HEK293 (cell line): ENCODE results near the gene TOMM34.
A peak's percentile ranks its signal among the peaks of the same experiment; 100 is the strongest.

Experiments used
- CTCF ChIA-PET: fragments of 350-600 bp; formaldehyde crosslinking; extraction: SDS; loops from one replicate; lab custom pipeline; 2021; ENCODE audit warnings: antibody characterized with exemption; lab: Yijun Ruan, JAX
- POLR2A ChIA-PET: fragments of 300-600 bp; formaldehyde crosslinking; extraction: SDS; loops from one replicate; lab custom pipeline; 2020; ENCODE audit warnings: antibody characterized with exemption, inconsistent platforms; lab: Yijun Ruan, JAX
- H3K27ac ChIP-seq: fragments of 200-500 bp; sonication (Bioruptor generic); 2 replicates; pipeline ENCODE4 v1.5.1; 2014; ENCODE audit warnings: low read depth, low read length, control low read depth, inconsistent platforms; ENCODE audit errors: extremely low read depth
- H3K36me3 ChIP-seq, 2 experiments: fragments of 200-500 bp in 1 of 2; sonication (Bioruptor generic) in 1 of 2; 1 replicate in 1 of 2; 2 replicates in 1 of 2; pipeline ENCODE4 v1.5.1; 2014 to 2017; ENCODE audit warnings: inconsistent platforms in 2 of 2, low read length in 2 of 2; ENCODE audit not compliant: control insufficient read depth in 2 of 2, insufficient read depth in 1 of 2
- H3K4me1 ChIP-seq: fragments of 200-500 bp; sonication (Bioruptor generic); 2 replicates; pipeline ENCODE4 v1.5.1; 2014; ENCODE audit warnings: mild to moderate bottlenecking, low read length, inconsistent platforms; ENCODE audit not compliant: control insufficient read depth, insufficient read depth
- H3K4me3 ChIP-seq: 2 replicates; pipeline ENCODE4 v1.5.1; 2011; ENCODE audit warnings: low read depth, mild to moderate bottlenecking, control low read depth, low read length, moderate library complexity
- H3K9me3 ChIP-seq: fragments of 200-500 bp; sonication (Bioruptor generic); 2 replicates; pipeline ENCODE4 v1.5.1; 2014; ENCODE audit warnings: low read depth, low read length, inconsistent platforms; ENCODE audit not compliant: control insufficient read depth, insufficient read depth
- EGR2 ChIP-seq: fragments of 450-650 bp; formaldehyde crosslinking; IDR thresholded peaks from 2 replicates; pipeline ENCODE4 v1.5.1; 2016; ENCODE audit warnings: low read depth, missing biosample characterization, missing genetic modification characterization
- GFI1B ChIP-seq: fragments of 450-650 bp; formaldehyde crosslinking; IDR thresholded peaks from 2 replicates; pipeline ENCODE4 v1.5.1; 2016; ENCODE audit warnings: missing biosample characterization, missing genetic modification characterization
- GLIS1 ChIP-seq: fragments of 450-650 bp; formaldehyde crosslinking; IDR thresholded peaks from 2 replicates; pipeline ENCODE4 v1.5.1; 2016; ENCODE audit warnings: missing biosample characterization, missing genetic modification characterization
- GLIS2 ChIP-seq: fragments of 450-650 bp; formaldehyde crosslinking; IDR thresholded peaks from 2 replicates; pipeline ENCODE4 v1.5.1; 2016; ENCODE audit warnings: missing biosample characterization, missing genetic modification characterization
- OSR2 ChIP-seq: fragments of 450-650 bp; formaldehyde crosslinking; IDR thresholded peaks from 2 replicates; pipeline ENCODE4 v1.5.1; 2016; ENCODE audit warnings: missing biosample characterization, missing genetic modification characterization
- PRDM6 ChIP-seq: fragments of 450-650 bp; formaldehyde crosslinking; IDR thresholded peaks from 2 replicates; pipeline ENCODE4 v1.5.1; 2017; ENCODE audit warnings: missing biosample characterization, missing genetic modification characterization
- SALL2 ChIP-seq: fragments of 450-650 bp; formaldehyde crosslinking; IDR thresholded peaks from 2 replicates; pipeline ENCODE4 v1.5.0; 2017; ENCODE audit warnings: missing biosample characterization, mild to moderate bottlenecking, missing genetic modification characterization, borderline replicate concordance
- SCRT2 ChIP-seq: fragments of 450-650 bp; formaldehyde crosslinking; IDR thresholded peaks from 2 replicates; pipeline ENCODE4 v1.5.1; 2016; ENCODE audit warnings: missing biosample characterization, missing genetic modification characterization
- SP7 ChIP-seq: fragments of 450-650 bp; formaldehyde crosslinking; IDR thresholded peaks from 2 replicates; pipeline ENCODE4 v1.5.1; 2016; ENCODE audit warnings: missing biosample characterization, missing genetic modification characterization
- TCF7L2 ChIP-seq: IDR thresholded peaks from 2 replicates; pipeline ENCODE4 v1.6.1; 2011; ENCODE audit warnings: low read depth, mild to moderate bottlenecking, inconsistent platforms, low read length, moderate library complexity, borderline replicate concordance
- TRIM28 ChIP-seq: IDR thresholded peaks from 2 replicates; pipeline ENCODE4 v1.6.1; 2011; ENCODE audit warnings: low read length, control low read depth, borderline replicate concordance
- ZNF23 ChIP-seq: fragments of 450-650 bp; formaldehyde crosslinking; IDR thresholded peaks from 2 replicates; pipeline ENCODE4 v1.5.1; 2016; ENCODE audit warnings: missing biosample characterization, missing genetic modification characterization, borderline replicate concordance
- ZNF341 ChIP-seq: fragments of 450-650 bp; formaldehyde crosslinking; IDR thresholded peaks from 2 replicates; pipeline ENCODE4; 2016; ENCODE audit warnings: low read depth, missing biosample characterization, missing genetic modification characterization
- ZNF548 ChIP-seq: fragments of 450-650 bp; formaldehyde crosslinking; IDR thresholded peaks from 2 replicates; pipeline ENCODE4 v1.5.1; 2016; ENCODE audit warnings: missing biosample characterization, missing genetic modification characterization
- ZNF747 ChIP-seq: fragments of 450-650 bp; formaldehyde crosslinking; IDR thresholded peaks from 2 replicates; pipeline ENCODE4 v1.5.1; 2016; ENCODE audit warnings: missing biosample characterization, missing genetic modification characterization
- ZSCAN4 ChIP-seq: fragments of 450-650 bp; formaldehyde crosslinking; IDR thresholded peaks from 2 replicates; pipeline ENCODE4 v1.5.1; 2017; ENCODE audit warnings: missing biosample characterization, missing genetic modification characterization
- TF ChIP-seq, protein P1 (sequence below): fragments of 450-650 bp; formaldehyde crosslinking; IDR thresholded peaks from 2 replicates; pipeline ENCODE4 v1.5.1; 2016; ENCODE audit warnings: missing biosample characterization, missing genetic modification characterization
- TF ChIP-seq, protein P2 (sequence below): fragments of 450-650 bp; formaldehyde crosslinking; IDR thresholded peaks from 2 replicates; pipeline ENCODE4 v1.5.1; 2016; ENCODE audit warnings: missing biosample characterization, missing genetic modification characterization, borderline replicate concordance

Gene TOMM34

DNA sequence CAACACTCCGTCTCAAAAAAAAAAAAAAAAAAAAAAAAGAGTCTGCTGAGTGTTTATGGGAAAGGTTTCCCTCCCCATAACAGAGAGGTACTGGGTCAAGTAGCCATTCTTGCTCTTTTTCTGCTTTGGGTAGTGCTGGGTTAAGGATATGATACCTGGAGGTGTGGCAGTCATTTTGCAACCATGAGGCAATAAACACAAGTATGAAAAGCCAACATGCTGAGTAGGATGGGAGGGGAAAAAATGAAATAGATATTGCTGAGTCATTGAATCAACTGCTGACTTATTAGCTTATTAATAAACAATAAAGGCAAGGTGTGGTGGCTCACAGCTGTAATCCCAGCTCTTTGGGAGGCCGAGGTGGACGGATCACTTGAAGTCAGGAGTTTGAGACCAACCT lies 2.3 kb upstream of the TOMM34 start:
- TF ChIP-seq SCRT2 (no peak), EGR2 (no peak)
- TF ChIP-seq, protein P1, sequence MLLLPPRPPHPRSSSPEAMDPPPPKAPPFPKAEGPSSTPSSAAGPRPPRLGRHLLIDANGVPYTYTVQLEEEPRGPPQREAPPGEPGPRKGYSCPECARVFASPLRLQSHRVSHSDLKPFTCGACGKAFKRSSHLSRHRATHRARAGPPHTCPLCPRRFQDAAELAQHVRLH (tag by site-specific recombination) = peak; percentile 96
- TF ChIP-seq, protein P2, sequence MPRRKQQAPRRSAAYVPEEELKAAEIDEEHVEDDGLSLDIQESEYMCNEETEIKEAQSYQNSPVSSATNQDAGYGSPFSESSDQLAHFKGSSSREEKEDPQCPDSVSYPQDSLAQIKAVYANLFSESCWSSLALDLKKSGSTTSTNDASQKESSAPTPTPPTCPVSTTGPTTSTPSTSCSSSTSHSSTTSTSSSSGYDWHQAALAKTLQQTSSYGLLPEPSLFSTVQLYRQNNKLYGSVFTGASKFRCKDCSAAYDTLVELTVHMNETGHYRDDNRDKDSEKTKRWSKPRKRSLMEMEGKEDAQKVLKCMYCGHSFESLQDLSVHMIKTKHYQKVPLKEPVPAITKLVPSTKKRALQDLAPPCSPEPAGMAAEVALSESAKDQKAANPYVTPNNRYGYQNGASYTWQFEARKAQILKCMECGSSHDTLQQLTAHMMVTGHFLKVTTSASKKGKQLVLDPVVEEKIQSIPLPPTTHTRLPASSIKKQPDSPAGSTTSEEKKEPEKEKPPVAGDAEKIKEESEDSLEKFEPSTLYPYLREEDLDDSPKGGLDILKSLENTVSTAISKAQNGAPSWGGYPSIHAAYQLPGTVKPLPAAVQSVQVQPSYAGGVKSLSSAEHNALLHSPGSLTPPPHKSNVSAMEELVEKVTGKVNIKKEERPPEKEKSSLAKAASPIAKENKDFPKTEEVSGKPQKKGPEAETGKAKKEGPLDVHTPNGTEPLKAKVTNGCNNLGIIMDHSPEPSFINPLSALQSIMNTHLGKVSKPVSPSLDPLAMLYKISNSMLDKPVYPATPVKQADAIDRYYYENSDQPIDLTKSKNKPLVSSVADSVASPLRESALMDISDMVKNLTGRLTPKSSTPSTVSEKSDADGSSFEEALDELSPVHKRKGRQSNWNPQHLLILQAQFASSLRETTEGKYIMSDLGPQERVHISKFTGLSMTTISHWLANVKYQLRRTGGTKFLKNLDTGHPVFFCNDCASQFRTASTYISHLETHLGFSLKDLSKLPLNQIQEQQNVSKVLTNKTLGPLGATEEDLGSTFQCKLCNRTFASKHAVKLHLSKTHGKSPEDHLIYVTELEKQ = no peak
- TF ChIP-seq, all 188 proteins: peak for 1
- ChIA-PET POLR2A (no interaction called here), CTCF (interaction anchor here (0.7 kb wide), 1 partner anchor 133 kb away, joined by 3 read pairs; no protein-coding TSS in a partner anchor)

GRCh38 chr20:44961870-44962267 lies 1.7 kb upstream of the TOMM34 start:
- peaks cover 4% of the 10 kb centered on the region for H3K4me1 ChIP-seq
- no peak overlapping the region for H3K27ac ChIP-seq
- H3K36me3 ChIP-seq = peaks cover 0 to 5% of the 10 kb centered on the region in 2 experiments; a peak in 1 of 3 replicates
- TF ChIP-seq ZNF341 (tag by site-specific recombination) = peak; percentile 70
- TF ChIP-seq ZNF548 (tag by site-specific recombination) = no peak
- H3K4me3 ChIP-seq = no peak overlapping the region
- ChIA-PET CTCF (no interaction called here), POLR2A (no interaction called here)
- no peaks in the 10 kb centered on the region for H3K9me3 ChIP-seq

More for the DNA sequence above, 2.3 kb upstream of the TOMM34 start:
- peaks cover 0 to 5% of the 10 kb centered on the region in 2 experiments; a peak in 1 of 3 replicates for H3K36me3 ChIP-seq
- H3K9me3 ChIP-seq = no peaks in the 10 kb centered on the region
- peaks cover 4% of the 10 kb centered on the region for H3K4me1 ChIP-seq
- no peak overlapping the region for H3K27ac ChIP-seq
- no peak overlapping the region for H3K4me3 ChIP-seq

DNA sequence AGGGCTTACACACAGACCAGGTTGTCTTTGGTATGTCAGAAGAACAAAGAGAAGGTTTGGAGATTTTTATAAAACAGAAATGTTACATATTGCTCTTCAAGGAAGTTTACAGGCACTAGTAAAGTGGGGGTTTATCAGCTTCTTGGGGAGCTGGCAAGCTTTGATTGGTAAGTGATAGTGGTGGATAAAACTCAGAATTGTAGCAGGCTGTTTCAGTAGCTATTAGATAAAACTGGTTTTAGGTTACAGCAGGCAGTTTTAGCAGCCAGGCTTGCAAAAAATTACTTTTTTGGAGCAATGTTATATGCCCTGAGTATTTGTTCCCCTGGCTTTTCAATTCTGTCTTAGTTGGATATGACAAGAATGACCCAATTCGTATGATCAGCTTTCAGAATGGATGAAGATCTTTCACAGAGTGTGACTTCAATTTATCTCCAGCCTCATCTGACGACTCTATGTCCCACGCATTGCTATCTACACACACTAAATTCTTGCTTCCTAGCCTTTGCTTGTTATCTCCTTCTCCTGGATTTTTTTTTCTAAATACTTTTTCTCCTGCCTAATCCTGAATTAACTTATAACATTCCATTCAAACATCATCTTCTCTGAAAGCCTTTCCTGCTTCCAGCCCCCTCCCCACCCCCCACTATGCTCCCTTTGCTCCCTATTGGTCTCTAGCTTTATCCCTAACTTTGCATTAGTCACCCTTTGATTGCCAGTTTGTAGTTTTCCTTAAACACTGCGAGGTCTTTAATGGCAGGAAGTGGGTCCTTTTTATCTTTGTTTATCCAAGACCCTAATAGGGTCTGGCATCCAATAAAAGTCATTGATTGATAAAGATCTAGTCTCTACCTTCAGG lies 1.0 kb upstream of the TOMM34 start:
- H3K9me3 ChIP-seq = no peaks in the 10 kb centered on the region
- TF ChIP-seq OSR2 = peak; percentile 64
- TF ChIP-seq ZSCAN4 = no peak
- TF ChIP-seq TRIM28 = 0 out of 2 replicates have a peak, but pooled peaks have one; percentile 24
- no peak for TF ChIP-seq ZNF747 (tag by site-specific recombination)
- peak; percentile 75 for TF ChIP-seq PRDM6 (tag by site-specific recombination)
- 0 out of 2 replicates have a peak, but pooled peaks have one; percentile 21 for TF ChIP-seq GLIS2 (tag by site-specific recombination)
- TF ChIP-seq, protein P1 (tag by site-specific recombination) = no peak
- TF ChIP-seq GFI1B (tag by site-specific recombination) = no peak
- TF ChIP-seq SP7 (tag by site-specific recombination) = 0 out of 2 replicates have a peak, but pooled peaks have one; percentile 24
- no peak for TF ChIP-seq SALL2 (tag by site-specific recombination)
- no peak for TF ChIP-seq ZNF23 (tag by site-specific recombination)
- TF ChIP-seq TCF7L2 = peak; percentile 83
- peak; percentile 68 for TF ChIP-seq GLIS1 (tag by site-specific recombination)
- H3K4me1 ChIP-seq = peaks cover 4% of the 10 kb centered on the region
- ChIA-PET POLR2A (interaction anchor here (1.0 to 2.9 kb wide), 3 partner anchors 10 to 197 kb away, joined by 3 to 14 read pairs (median 4); no protein-coding TSS in a partner anchor), CTCF (interaction anchor here (1.3 kb wide), 1 partner anchor 19 kb away, joined by 5 read pairs; no protein-coding TSS in a partner anchor)
- peaks cover under 1 to 7% of the 10 kb centered on the region in 2 experiments; a peak in 1 of 3 replicates for H3K36me3 ChIP-seq
- no peak overlapping the region for H3K4me3 ChIP-seq
- H3K27ac ChIP-seq = no peak overlapping the region
